Stimulated activated naive CD8-positive, alpha-beta T cell treated with anti-CD3 and anti-CD28 coated beads, Interleukin-15, Interleukin-2, amounts not matched to agents 100 U/mL and 50 U/mL, for 24 hours (primary cell): ENCODE measurements around the gene CEP43.

ENCODE experiments used
- ATAC-seq: fragments of 150-1000 bp; cut with Tn5 transposase; one replicate; pipeline ENCODE4 v1.10.0; 2021
- DNase-seq: peaks from one replicate; pipeline ENCODE4 v3.0.0; 2021

The CEP43 gene

DNA sequence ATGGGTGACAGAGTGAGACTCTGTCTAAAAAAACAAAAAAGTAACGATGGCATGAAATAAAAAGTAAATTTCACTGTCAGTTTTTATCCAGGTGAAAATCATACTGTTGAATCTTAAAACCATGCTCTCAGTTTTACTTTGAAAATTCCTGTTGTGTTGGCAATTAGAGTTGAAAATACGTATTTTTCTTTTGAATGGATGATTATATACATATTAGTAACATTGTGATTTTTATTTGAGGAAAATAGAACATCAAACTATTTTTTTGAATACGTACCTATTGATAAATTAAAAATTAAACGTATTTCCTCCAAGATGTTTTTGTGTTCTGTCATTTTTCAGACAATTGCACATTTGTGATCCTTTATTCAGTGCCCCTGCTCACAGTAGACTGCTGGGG lies 14.7 kb downstream of the CEP43 start:
- no peak for ATAC-seq
- no peak for DNase-seq

DNA sequence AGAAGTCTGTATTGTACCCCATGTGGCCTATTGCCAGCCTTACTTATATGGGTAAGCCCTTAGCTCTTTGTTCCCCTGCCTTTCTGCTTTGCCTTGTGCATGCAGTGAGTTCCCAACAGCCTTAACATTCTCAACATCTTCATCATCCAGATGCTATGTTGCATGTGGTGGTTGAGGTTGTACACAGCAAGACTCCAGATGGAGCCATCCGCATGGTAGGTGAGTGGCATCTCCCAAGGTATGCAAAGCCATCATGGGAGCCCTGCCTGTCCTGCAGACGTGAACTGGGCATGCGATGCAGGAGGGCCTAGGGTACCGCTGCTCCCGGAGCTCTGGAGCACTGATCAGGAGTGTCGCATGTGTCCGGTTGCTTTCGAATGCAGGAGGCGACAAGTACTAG lies 16.1 kb downstream of the CEP43 start:
- no peak for DNase-seq
- ATAC-seq: no peak

DNA sequence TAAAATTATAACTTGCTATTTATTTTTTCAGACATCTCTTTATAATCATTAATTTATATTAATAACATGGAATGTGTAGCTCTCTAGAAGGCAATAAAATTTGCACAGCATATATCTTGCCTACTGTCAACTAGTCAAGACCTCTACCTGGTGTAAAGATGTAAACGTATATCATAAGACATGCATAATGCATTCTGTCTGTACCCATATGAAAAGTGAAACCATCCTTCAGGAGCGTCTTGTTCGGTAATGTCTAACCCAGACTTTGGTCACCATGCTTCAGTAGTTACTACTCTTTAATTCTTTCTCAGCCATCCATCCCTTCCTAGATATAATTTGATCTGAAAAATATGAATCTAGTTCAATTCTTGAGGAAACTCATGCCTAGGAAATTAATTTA lies 21.0 kb downstream of the CEP43 start:
- ATAC-seq (no peak), DNase-seq (no peak)

DNA sequence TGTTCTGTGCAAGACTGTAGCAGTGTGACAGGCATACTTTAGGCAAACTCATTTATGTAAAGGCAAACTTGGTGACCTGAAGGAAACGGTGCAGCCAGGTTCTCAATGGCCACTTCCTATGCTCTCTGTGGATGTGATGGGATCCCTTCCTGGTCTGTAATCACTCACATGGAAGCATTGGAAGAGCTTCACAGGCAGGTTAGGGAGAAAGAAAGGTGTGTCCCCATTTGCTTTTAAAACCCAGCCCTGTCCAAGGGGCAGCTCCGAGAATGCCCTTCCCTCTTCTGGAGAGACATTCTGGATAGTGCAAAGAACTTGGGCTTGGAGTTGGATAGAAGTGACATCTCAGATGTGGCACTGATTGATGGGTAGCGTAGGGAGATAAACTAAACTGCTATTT lies 28.1 kb downstream of the CEP43 start:
- DNase-seq: no peak
- ATAC-seq: no peak

DNA sequence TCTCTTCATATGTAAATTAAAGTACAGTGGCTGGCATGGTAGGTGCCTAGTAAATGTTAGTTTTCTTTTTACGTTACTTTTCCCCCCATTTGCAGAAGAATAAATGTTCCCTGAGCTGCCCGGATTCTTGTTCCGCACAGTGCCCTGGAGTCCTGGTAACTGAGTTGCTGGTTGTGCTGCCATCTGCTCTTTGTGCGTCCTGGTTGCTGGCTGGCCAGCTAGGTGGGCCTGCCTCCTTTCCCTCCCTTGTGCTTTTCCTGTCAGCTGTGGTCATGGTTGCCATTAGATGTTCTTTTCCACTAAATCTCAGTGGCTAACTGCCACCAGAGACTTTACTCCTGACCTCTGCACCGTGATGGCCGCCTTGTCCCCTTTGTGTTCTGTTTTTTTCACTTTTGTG lies 28.6 kb downstream of the CEP43 start:
- ATAC-seq (no peak), DNase-seq (no peak)

DNA sequence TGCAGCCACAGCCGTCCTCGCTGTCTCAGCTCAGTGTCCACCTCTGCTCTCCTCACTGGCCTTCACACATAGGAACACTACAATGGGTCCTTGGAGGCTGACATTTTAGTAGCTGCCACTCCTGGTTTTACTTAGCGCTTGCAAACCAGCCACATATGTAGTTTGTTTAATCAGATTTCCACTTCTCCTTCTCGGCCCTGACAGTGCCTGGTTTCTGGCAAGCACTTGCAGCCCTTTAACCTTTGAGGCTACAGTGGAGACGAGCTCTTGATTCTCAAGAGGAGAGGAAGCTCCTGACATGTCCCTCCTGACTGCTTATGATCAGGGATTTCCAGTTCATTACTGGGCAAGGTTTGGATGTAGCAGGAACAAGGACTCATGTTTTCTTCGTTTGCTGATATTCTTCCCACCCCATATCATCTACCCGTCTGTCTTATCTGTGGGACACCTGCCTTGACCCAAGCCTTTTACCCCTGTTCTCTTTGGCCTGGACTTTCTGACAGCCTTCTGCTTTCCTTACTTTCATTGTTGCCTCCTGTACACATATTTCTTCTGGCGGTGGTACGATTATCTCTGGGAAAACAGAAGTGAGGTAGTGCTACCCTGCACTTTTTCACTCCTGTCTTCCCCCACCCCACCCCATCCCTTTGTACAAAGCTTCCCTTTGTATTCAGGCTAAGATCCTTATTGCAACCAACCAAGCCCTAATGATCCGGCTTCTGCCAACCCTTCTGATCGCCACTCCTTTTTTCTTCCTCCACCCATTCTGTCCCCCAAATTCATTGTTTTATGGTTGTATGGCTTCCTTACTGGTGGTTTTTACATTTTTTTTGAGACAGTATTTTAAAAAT lies 31.2 kb downstream of the CEP43 start:
- ATAC-seq: no peak

DNA sequence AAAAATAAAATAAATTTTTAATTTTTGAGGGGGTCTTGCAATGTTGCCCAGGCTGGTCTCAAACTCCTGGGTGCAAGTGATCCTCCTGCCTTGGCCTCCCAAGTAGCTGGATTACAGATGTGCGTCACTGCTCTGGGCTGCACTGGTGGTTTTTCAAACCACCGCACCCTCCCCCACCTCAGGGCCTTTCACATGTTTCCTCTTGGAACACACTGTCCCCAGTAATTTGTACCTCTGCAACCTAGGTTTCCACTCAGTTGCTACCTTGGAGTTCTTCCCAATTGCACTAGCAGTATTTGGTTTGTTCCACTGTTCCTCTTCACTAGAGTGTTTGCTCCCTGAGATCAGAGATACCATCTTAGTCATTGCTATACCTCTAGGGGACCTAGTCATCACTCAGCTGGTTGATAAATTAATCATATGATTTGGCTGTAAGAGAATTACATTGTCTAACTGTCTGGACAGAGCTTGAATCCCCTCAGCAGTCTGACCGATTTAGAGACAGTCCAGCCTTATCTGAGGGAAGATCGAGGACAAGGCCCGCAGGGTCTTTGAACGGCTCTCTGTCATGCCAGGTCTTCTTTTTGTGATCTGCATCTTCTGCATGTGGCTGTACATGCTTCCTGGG lies 32.0 kb downstream of the CEP43 start:
- peak; percentile 71 for ATAC-seq
- no peak for DNase-seq

More for the DNA sequence above, 31.2 kb downstream of the CEP43 start:
- no peak for DNase-seq

DNA sequence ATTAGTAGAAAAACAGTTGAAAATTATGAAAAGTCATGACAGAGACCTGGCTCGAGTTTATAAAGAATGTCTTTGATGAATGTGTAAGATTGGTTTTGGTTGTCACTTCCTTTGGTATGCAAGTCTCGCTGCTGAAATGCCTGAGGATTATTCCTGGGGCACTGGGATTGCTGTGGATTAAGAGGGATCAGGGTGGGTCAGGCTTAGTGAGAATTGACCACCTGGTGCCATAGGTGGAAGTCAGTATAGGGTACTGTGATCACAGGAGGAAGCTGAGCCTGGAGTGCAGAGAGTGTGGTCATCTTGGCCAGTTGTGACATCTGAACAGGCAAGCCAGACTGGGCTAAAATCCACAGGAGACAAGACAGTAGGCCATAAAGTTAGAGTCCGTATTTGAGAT lies 34.9 kb downstream of the CEP43 start:
- no peak for DNase-seq
- ATAC-seq: no peak

DNA sequence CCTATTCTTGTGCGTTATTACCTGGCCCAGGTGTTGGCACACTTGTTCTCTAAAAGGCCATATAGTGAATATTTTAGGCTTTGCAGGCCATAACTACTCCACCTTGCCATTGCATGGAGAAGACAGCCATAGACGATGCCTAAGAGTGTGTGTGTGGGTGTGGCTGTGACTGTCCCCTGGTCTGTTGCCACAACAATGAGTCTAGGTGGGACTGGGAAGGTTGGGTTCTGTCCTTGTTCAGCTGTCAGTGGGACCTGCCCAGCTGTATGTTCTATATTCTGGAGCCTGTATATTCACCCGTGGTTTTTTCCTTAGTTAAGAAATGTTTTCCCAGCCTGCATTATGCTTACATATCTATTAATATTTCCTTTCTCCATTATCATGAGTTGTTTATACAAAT lies 38.6 kb downstream of the CEP43 start:
- DNase-seq (no peak), ATAC-seq (no peak)

DNA sequence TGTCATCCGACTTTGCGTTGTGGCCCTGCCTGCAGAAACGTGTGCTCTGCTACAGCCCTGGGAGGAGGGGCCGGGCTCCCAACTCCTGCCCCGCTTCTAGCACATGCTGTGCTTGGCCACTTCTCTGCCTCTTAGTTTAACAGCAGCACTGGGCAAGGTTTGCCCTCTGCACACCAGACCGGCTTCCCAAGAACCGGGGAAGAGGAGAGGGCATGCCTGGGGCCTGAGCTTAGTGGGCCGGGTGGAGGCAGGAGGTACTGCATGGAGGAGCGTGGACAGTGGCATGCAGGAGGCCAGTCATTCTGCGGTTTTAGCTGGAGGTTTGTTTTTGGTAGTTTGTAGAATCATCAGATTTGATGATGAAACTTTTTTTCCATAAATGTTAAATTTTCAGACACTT lies 45.5 kb downstream of the CEP43 start:
- DNase-seq: no peak

DNA sequence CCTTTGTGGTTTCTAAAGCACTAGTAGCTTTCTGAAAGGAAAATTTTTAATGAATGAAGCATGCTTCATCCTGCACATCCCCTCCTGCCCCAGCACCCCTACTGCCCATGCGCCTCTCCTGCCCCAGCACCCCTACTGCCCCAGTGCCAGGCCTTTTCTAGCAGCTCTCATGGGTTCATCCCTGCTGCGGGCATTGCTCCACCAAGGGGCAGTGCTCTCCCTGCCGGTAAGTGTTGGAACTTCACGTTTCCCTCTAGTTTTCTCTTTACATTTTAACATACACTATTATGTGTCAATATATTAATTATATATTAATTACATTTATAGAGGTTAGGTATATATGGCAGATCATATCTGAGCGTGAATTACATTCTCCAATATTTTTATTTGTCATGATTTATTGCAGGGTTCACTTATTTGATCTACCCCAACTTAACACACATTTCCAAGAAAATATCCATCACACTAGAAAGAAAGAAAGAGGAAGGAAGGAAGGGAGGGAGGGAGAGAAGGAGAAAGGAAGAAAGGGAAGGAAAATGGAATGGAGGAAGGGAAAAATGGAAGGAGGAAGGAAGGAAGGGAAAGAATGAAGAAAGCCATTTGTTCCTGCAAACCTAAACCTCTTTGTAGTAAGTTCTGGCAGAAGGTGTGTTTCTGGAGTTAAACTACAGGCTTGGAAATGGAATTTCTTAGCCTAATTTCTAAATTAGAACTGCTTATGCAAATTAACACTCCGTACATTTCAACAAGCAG lies 46.8 kb downstream of the CEP43 start:
- DNase-seq: no peak
- ATAC-seq: no peak

More for the DNA sequence above, 45.5 kb downstream of the CEP43 start:
- no peak for ATAC-seq

DNA sequence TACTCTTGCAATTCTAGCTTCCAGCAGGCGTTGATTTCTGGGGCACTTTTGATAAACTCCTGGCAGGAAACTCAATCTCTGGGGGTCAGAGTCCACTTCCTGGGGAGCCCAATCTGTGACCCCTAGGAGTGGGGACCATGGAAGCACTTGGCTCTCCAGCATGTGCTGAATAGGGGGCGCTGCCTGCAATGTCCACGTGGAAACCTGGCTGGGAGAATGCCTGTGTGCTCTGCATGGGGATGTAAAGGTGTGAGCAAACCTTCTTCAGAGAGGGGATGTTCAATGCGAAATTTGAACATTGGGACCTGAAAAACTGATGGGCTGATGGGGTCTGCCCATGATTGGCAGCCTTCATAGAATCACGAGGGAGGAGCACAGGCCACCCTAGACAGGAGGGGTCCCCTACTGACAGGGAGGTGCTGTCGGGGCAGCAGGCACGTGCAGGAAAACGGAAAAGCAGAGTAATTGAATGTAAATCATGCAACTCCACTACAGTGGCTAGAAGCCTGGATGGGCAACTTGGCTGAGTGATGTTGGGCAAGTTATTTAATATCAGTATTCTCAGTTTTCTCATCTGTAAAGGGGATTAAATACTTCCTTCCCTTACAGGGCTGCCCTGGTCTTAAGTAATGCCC lies 47.8 kb downstream of the CEP43 start:
- DNase-seq: no peak
- ATAC-seq: no peak

DNA sequence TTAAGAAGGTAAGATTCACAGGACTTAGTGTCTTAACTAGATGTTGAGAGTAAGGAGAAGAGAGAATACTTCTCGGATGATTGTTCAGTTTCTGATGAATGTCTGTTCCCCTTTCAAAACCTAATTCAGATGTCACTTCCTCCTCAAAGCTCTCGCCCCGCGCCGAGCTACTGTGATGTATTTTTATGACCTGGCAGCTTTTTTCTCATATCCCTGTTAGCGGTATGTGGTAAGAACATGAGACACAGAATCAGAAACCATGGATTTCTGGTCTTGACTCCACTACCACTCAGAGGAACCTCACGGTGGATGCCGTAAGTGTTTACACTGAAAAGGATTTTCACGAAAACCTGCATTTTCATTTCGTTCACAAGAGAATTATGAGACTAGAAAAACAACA lies 48.4 kb downstream of the CEP43 start:
- peak; percentile 53 for DNase-seq
- peak; percentile 82 for ATAC-seq
